GM18505 (cell line): ENCODE results near the gene IFT57.

Source experiments
- ATAC-seq: cut with Tn5 transposase; IDR thresholded peaks from one replicate; pipeline ENCODE4 v1.9.1; 2021; ENCODE audit not compliant: unreplicated experiment
- POLR2A ChIP-seq: IDR thresholded peaks from 4 replicates; pipeline ENCODE4 v1.6.1; 2011; ENCODE audit warnings: borderline replicate concordance; ENCODE audit not compliant: insufficient read depth, insufficient read length; ENCODE audit errors: extremely low read depth

The IFT57 gene

DNA sequence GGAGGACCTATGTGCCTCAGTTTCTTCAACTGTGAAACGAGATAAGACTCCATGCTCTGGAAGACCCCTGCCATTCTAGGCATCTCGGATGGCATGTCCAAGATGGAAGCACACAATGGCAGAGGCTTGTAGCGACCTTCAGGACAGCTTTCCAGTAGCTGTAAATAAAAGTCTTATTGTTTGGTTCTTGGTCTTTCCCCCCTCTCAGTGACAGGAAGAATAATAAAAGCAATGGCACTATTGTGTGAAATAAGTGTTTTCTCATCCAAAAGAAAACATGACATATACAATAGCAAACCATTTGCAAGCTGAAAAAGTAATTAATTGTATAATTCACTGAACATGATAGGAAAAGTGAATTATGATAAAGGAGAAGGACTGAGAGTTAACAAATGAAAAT lies 98.9 kb downstream of the IFT57 start:
- TF ChIP-seq POLR2A: no peak
- no peak for ATAC-seq

- no peak for TF ChIP-seq POLR2A
Measured at GRCh38 chr3:108122276-108122675, 99.9 kb downstream of the IFT57 start.

DNA sequence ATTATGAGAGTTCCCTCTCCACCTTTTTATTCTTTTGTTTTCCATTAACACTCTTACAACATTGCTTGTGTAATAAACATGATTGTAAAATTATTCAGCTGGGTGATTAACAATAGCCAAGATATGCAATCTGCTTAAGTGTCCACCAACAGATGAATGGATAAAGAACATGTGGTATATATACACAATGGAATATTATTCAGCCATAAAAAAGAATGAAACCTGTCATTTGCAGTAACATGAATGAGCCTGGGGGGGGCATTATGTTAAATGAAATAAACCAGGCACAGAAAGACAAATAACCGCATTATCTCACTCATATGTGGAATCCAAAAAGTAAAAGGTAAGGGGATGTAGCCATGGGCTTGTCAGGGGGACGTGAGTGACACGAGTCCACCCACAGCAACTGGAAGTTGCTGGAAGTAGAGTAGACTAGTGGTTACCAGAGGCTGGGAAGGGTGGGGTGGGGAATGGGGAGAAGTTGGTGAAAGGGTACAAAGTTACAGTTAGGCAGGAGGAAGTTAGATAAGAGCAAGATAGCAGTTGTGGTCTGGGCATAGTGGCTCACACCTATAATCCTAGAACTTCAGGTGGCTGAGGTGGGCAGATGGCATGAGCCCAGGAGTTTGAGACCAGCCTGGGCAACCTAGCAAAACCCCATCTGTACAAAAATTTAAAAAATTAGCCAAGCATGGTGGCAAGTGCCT lies 102.7 kb downstream of the IFT57 start:
- TF ChIP-seq POLR2A: no peak

More at GRCh38 chr3:108122276-108122675, 99.9 kb downstream of the IFT57 start:
- no peak for ATAC-seq

GRCh38 chr3:108118038-108118768 lies 104.0 kb downstream of the IFT57 start:
- no peak for TF ChIP-seq POLR2A
- ATAC-seq: no peak

More for the DNA sequence above, 102.7 kb downstream of the IFT57 start:
- no peak for ATAC-seq

GRCh38 chr3:108117241-108117775 lies 104.9 kb downstream of the IFT57 start:
- TF ChIP-seq POLR2A: no peak
- no peak for ATAC-seq

DNA sequence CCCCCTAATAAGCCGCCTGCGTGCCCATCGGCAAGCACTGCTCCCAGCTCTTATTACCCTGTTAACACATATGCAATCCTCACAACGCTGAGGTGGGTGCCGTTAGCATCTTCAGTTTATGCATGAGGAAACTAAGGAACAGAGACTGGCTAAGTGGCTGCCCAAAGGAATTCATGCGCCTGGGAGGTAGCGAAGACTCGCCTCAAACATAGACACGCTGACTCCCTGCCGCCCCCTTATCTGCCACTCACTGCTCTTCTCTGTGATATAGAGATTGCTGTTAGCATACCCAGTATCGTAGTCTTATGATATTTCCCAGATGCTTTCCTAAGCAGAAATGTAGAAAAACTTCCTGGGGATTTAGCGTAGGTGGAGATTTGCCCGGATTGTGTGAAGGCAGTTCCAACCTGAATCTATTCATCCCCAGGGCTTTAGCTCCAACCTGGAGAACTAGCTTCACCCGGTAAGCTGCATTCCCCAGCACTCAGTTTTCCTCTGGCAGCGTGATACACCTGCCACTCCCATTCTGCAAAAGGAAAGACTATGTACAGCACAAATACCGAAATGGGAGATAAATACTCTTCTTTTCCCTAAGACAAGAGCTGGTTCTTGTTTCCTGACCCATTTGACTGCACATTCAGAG lies 107.7 kb downstream of the IFT57 start:
- ATAC-seq: no peak
- no peak for TF ChIP-seq POLR2A

- no peak for TF ChIP-seq POLR2A
- ATAC-seq: no peak
Measured at GRCh38 chr3:108113975-108114374, 108.2 kb downstream of the IFT57 start.

DNA sequence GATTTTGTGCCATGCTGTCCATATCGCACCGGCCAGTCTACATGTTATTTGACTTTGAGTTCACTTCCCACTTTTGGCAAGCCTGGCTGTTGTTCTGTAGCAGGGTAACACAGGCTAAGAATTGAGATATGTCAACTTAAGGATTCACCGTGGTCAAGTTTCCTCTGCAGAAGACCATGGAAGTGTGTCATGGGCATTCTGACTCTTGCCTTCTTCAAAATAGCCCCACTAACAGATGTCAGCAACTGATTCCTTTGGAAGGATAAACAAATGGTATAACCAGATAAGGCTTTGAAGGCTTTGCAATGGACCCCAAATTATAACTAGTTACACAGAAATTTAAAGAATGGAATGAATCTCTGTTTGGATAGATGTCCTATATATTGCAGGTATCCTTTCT lies 111.3 kb downstream of the IFT57 start:
- TF ChIP-seq POLR2A: no peak
- ATAC-seq: no peak
